ENCODE measurements around the gene NT5C2. TPM values are rescaled to one million over a fixed set of nuclear protein-coding genes. Genes with fewer than 3 reads are reported as not detected.
"Not testable (repeated sequence)": the region's sequence is repeated elsewhere in the genome, so short reads cannot be mapped to it uniquely, and the experiment has no call there.

NT5C2 gene
- polyA plus RNA-seq, 1 donor (not counting 4 experiments of a cell fraction or from before 2014, with no cell fraction given) = 88.6 TPM

DNA sequence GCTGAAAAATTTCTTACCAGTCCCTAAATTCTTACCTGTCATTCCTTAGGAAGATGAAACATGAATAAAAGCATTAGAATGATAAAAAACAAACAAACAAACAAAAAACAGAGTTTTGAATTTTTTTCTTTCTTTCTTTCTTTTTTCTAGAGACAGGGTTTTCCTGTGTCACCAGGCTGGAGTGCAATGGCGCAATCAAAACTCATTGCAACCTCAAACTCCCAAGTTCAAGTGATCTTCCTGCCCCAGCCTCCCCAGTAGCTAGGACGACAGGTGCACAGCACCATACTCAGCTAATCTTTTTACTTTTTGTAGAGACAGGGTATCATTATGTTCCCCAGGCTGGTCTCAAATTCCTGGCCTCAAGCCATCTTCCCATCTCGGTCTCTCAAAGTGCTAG, 26.5 kb downstream of the NT5C2 start:
- no peak for FAIRE-seq
- Histone ChIP-seq H3K36me3 (ENCODE audit: control insufficient read depth in 2 of 2, extremely low read depth in 1 of 2, insufficient read depth in 2 of 2, low read length in 2 of 2) (peaks cover 0 to 3% of the 10 kb centered on the region in 2 experiments), H3K9me3 (ENCODE audit: control insufficient read depth, low read depth, low read length) (no peaks in the 10 kb centered on the region), H3K9me1 (ENCODE audit: control insufficient read depth, extremely low read depth, insufficient read depth, low read length) (no peaks in the 10 kb centered on the region), H3K9ac (ENCODE audit: control insufficient read depth, extremely low read depth, insufficient read depth, low read length) (no peak overlapping the region), H3K4me3 (ENCODE audit: control insufficient read depth in 2 of 3, extremely low read depth in 1 of 3, insufficient read depth in 2 of 3, low read depth in 1 of 3, low read length in 3 of 3) (no peak overlapping the region), H3K4me2 (ENCODE audit: control insufficient read depth, extremely low read depth, insufficient read depth, low read depth, low read length) (no peak overlapping the region), H4K20me1 (ENCODE audit: control insufficient read depth, extremely low read depth, insufficient read depth, low read length) (no peaks in the 10 kb centered on the region), H3K27ac (ENCODE audit: control insufficient read depth, insufficient read depth, low read length) (no peak overlapping the region), H2AFZ (ENCODE audit: control insufficient read depth, low read length) (no peak overlapping the region), H3K4me1 (ENCODE audit: control insufficient read depth, extremely low read depth, insufficient read depth, low read length) (peaks cover 29% of the 10 kb centered on the region), H3K27me3 (ENCODE audit: control insufficient read depth, extremely low read depth, insufficient read depth, low read length) (no peaks in the 10 kb centered on the region), H3K79me2 (ENCODE audit: control insufficient read depth, insufficient read depth, low read length) (peaks cover 9% of the 10 kb centered on the region)
- dilution Hi-C loops (cut with MboI; ENCODE audit: extremely low pct_ligation_motif_present, low sequenced_read_pairs) = no loop called here
- TF ChIP-seq, protein P1, sequence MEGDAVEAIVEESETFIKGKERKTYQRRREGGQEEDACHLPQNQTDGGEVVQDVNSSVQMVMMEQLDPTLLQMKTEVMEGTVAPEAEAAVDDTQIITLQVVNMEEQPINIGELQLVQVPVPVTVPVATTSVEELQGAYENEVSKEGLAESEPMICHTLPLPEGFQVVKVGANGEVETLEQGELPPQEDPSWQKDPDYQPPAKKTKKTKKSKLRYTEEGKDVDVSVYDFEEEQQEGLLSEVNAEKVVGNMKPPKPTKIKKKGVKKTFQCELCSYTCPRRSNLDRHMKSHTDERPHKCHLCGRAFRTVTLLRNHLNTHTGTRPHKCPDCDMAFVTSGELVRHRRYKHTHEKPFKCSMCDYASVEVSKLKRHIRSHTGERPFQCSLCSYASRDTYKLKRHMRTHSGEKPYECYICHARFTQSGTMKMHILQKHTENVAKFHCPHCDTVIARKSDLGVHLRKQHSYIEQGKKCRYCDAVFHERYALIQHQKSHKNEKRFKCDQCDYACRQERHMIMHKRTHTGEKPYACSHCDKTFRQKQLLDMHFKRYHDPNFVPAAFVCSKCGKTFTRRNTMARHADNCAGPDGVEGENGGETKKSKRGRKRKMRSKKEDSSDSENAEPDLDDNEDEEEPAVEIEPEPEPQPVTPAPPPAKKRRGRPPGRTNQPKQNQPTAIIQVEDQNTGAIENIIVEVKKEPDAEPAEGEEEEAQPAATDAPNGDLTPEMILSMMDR (optimal IDR thresholded peaks at IDR 0.05 in 1 of 3, IDR thresholded peaks at IDR 0.05 in 1 of 3, conservative IDR thresholded peaks at IDR 0.05 in 1 of 3; ENCODE audit: extremely low read depth in 1 of 3, insufficient read depth in 2 of 3, low read length in 3 of 3) = no peak
- TF ChIP-seq EZH2 (IDR thresholded peaks at IDR 0.05; ENCODE audit: low read length) = no peak
- DNase-seq (ENCODE audit: low read depth, low spot score) = no peak

DNA sequence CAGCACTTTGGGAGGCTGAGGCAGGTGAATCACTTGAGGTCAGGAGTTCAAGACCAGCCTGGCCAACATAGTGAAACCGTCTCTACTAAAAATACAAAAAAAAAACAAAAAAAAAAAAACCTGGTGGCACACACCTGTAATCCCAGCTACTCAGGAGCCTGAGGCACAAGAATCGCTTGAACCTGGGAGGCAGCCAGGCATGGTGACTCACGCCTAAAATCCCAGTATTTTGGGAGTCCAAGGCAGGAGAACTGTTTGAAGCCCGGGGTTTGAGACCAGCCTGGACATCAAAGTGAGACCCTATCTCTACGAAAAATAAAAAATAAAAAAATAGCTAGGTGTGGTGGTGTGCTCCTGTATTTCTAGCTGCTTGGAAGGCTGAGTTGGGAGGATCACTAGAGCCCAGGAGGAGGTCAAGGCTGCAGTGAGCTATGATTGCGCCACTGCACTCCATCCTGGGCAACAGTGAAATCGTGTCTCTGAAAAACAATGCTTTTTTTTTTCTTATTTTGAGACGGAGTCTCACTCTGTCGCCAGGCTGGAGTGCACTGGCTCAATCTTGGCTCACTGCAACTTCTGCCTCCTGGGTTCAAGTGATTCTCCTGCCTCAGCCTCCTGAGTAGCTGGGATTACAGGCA, 29.2 kb downstream of the NT5C2 start:
- H3K36me3 ChIP-seq (ENCODE audit: control insufficient read depth in 2 of 2, extremely low read depth in 1 of 2, insufficient read depth in 2 of 2, low read length in 2 of 2) = not testable (repeated sequence)

DNA sequence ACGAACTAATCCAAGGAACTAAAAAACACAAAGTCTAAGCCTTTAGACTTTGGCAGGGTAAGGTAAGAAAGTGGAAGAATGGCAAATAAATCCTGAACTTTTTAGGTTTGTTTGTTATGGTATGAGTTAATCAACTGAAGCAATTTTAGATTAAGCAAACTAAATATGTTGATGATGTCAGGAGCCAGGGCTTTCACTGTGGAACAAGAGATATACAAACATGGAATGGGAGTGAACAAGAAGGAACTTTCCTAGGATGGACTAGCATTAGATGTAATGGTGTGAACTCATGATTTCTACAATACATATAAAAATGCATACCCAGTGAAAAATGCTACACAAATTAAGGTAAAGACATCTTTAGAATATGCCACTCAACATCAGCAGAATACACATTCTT, 35.8 kb downstream of the NT5C2 start:
- Histone ChIP-seq H3K4me1 (ENCODE audit: control insufficient read depth, extremely low read depth, insufficient read depth, low read length) (no peaks in the 10 kb centered on the region), H3K27ac (ENCODE audit: control insufficient read depth, insufficient read depth, low read length) (no peak overlapping the region), H3K9me3 (ENCODE audit: control insufficient read depth, low read depth, low read length) (no peaks in the 10 kb centered on the region), H3K36me3 (ENCODE audit: control insufficient read depth in 2 of 2, extremely low read depth in 1 of 2, insufficient read depth in 2 of 2, low read length in 2 of 2) (no peaks in the 10 kb centered on the region), H3K9ac (ENCODE audit: control insufficient read depth, extremely low read depth, insufficient read depth, low read length) (no peak overlapping the region), H3K4me3 (ENCODE audit: control insufficient read depth in 2 of 3, extremely low read depth in 1 of 3, insufficient read depth in 2 of 3, low read depth in 1 of 3, low read length in 3 of 3) (no peak overlapping the region), H4K20me1 (ENCODE audit: control insufficient read depth, extremely low read depth, insufficient read depth, low read length) (no peaks in the 10 kb centered on the region), H3K4me2 (ENCODE audit: control insufficient read depth, extremely low read depth, insufficient read depth, low read depth, low read length) (no peak overlapping the region), H3K9me1 (ENCODE audit: control insufficient read depth, extremely low read depth, insufficient read depth, low read length) (no peaks in the 10 kb centered on the region), H3K27me3 (ENCODE audit: control insufficient read depth, extremely low read depth, insufficient read depth, low read length) (no peaks in the 10 kb centered on the region), H3K79me2 (ENCODE audit: control insufficient read depth, insufficient read depth, low read length) (peaks cover 6% of the 10 kb centered on the region), H2AFZ (ENCODE audit: control insufficient read depth, low read length) (no peak overlapping the region)
- dilution Hi-C loops (cut with MboI; ENCODE audit: extremely low pct_ligation_motif_present, low sequenced_read_pairs) = no loop called here
- DNase-seq (ENCODE audit: low read depth, low spot score) = no peak
- TF ChIP-seq, protein P1 (optimal IDR thresholded peaks at IDR 0.05 in 1 of 3, IDR thresholded peaks at IDR 0.05 in 1 of 3, conservative IDR thresholded peaks at IDR 0.05 in 1 of 3; ENCODE audit: extremely low read depth in 1 of 3, insufficient read depth in 2 of 3, low read length in 3 of 3) = no peak
- no peak for TF ChIP-seq EZH2 (IDR thresholded peaks at IDR 0.05; ENCODE audit: low read length)
- no peak for FAIRE-seq

More for the DNA sequence above, 29.2 kb downstream of the NT5C2 start:
- H3K9ac ChIP-seq (ENCODE audit: control insufficient read depth, extremely low read depth, insufficient read depth, low read length); H3K4me1 ChIP-seq (ENCODE audit: control insufficient read depth, extremely low read depth, insufficient read depth, low read length); H3K27ac ChIP-seq (ENCODE audit: control insufficient read depth, insufficient read depth, low read length); H3K9me1 ChIP-seq (ENCODE audit: control insufficient read depth, extremely low read depth, insufficient read depth, low read length); H3K4me2 ChIP-seq (ENCODE audit: control insufficient read depth, extremely low read depth, insufficient read depth, low read depth, low read length); H3K4me3 ChIP-seq (ENCODE audit: control insufficient read depth in 2 of 3, extremely low read depth in 1 of 3, insufficient read depth in 2 of 3, low read depth in 1 of 3, low read length in 3 of 3); H3K27me3 ChIP-seq (ENCODE audit: control insufficient read depth, extremely low read depth, insufficient read depth, low read length); dilution Hi-C loops (cut with MboI; ENCODE audit: extremely low pct_ligation_motif_present, low sequenced_read_pairs); H3K9me3 ChIP-seq (ENCODE audit: control insufficient read depth, low read depth, low read length); H2AFZ ChIP-seq (ENCODE audit: control insufficient read depth, low read length); H3K79me2 ChIP-seq (ENCODE audit: control insufficient read depth, insufficient read depth, low read length); FAIRE-seq; H4K20me1 ChIP-seq (ENCODE audit: control insufficient read depth, extremely low read depth, insufficient read depth, low read length); DNase-seq (ENCODE audit: low read depth, low spot score): not testable (repeated sequence)

Measured in keratinocyte (primary cell).